ENCODE measurements around the gene LRRC43.

The LRRC43 gene

DNA sequence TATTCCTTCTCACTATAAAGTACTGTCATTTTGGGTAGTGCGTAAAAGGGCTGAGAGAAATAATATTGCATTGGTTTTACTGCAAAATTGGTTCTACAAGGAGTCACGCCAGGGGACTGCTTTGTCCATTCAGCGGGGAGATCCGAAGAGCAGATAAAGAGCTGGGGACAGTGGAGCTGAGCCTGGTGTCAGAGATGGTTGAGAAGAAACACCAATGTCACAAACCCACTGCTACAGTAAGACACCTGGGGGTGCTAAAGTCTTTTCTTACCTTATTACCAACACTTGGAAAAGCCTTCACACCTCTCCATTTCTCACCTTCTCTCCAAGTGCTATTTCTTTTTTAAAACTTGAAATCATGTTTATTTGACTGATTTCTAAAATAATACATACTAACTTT is 23.0 kb upstream of the LRRC43 start:
- no peak overlapping the region for H3K27ac ChIP-seq
- TF ChIP-seq, protein P1, sequence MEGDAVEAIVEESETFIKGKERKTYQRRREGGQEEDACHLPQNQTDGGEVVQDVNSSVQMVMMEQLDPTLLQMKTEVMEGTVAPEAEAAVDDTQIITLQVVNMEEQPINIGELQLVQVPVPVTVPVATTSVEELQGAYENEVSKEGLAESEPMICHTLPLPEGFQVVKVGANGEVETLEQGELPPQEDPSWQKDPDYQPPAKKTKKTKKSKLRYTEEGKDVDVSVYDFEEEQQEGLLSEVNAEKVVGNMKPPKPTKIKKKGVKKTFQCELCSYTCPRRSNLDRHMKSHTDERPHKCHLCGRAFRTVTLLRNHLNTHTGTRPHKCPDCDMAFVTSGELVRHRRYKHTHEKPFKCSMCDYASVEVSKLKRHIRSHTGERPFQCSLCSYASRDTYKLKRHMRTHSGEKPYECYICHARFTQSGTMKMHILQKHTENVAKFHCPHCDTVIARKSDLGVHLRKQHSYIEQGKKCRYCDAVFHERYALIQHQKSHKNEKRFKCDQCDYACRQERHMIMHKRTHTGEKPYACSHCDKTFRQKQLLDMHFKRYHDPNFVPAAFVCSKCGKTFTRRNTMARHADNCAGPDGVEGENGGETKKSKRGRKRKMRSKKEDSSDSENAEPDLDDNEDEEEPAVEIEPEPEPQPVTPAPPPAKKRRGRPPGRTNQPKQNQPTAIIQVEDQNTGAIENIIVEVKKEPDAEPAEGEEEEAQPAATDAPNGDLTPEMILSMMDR (conservative IDR thresholded peaks at IDR 0.05): no peak

DNA sequence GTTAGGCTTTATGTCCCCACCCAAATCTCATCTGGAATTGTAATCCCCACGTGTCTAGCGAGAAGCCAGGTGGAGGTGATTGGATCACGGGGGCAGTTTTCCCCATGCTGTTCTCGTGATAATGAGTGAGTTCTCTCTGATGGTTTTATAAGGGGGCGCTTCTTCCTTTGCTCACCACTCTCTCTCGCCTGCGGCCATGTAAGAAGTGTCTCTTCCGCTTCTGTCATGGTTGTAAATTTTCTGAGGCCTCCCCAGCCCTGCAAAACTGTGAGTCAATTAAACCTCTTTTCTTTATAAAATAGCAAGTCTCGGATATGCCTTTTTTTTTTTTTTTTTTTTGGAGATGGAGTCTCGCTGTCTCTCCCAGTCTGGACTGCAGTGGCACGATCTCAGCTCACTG is 22.2 kb upstream of the LRRC43 start:
- H3K27ac ChIP-seq: no peak overlapping the region
- TF ChIP-seq, protein P1 (conservative IDR thresholded peaks at IDR 0.05): no peak

DNA sequence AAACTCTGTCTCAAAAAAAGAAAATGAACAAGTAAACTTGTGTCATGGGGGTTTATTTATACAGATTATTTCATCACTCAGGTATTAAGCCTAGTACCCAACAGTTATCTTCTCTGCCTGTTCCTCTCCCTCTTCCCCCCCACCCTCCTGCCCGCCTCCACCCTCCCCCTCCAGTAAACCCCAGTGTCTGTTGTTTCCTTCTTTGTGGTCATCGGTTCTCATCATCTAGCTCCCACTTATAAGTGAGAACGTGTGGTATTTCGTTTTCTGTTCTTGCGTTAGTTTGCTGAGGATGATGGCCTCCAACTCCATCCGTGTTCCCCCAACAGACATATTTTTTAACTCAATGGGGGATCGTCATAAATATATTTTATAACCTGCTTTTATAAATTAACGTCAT is 21.2 kb upstream of the LRRC43 start:
- TF ChIP-seq, protein P1 (conservative IDR thresholded peaks at IDR 0.05): no peak
- no peak overlapping the region for H3K27ac ChIP-seq

DNA sequence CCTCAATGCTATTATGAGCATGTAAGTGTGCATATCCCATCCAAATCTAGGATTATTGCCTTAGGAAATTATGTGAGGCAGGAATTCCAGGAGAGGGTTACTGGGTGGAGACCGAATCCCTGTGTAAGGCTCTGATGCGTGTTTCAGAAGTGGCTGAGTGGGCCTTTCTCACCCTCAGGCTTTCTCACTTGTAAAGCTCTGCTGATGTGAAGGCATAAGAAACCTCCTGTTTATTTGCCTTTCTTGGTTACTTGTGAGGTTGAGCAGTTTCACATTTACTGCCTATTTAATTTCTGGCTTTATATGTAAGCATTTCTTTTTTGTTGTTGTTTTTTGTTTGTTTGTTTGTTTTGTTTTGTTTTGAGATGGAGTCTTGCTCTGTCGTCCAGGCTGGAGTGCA is 19.9 kb upstream of the LRRC43 start:
- TF ChIP-seq, protein P1 (conservative IDR thresholded peaks at IDR 0.05): no peak
- no peak overlapping the region for H3K27ac ChIP-seq

DNA sequence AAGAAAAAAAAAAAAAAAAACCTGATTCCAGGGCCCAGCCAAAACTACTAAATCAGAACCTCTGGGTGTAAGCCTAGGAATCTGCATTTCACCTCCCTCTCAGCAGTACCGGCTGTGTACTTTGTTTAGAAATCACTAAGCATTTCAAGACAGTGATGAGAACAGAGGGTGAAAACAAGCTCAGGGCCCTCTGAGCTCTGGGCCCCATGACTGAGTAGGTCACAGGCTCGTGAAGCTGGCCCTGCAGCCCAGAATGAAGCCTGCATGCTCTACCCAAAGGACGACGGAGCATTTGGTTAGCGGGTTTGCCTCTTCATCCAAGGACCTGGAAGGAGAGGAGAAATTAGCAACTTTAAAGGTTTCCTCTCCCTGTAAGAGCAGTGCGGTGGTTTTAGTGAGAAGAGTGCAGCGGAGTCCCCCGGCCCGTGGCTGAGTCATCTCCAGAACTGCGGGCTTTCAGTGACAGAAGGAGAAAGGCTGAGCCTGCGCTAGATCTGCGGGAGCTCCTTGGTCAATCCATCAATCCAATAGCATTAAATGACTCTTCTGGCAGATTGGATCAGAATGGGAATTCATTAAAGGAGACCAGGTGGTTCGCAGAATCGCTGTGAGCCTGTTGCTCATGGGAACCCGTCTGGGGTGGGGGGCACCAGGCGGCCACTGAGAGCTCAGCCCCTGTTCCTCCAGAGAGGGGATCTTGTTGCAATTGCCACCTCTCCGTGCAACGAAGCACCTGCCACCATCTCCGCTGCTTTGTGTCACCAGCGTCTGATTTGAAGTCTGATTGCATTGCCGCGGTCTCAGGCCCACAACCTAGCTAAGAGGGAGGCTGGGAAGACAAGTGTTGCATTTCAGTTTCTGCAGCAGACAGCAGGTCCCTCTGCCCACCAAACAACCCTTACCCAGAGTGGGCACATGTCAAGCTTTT is 16.2 kb upstream of the LRRC43 start:
- TF ChIP-seq, protein P1 (conservative IDR thresholded peaks at IDR 0.05): no peak
- no peak overlapping the region for H3K27ac ChIP-seq

DNA sequence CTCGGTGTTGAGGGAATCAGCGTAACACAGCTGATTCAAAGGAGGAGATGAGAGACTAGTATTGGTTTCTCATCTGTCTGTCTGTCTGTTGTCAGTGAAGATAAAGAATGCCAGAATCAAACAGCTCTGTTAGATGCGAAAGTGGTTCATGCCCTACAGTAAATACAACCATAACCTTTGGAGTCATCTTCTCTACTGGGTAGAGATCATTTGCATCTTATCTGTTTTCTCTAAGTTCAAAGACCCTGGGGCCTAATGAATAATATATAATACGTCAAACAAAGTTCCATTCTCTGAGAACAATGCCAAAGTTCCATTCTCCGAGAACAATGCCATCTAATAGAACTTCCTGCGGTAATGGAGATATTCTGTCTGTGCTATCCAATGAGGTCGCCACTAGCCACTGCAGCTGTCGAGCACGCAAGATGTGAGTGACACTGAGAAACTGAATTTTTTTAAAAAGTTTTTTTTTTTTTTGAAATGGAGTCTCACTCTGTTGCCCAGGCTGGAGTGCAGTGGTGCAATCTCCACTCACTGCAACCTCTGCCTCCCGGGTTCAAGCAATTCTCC is 15.5 kb upstream of the LRRC43 start:
- TF ChIP-seq, protein P1 (conservative IDR thresholded peaks at IDR 0.05): no peak
- no peak overlapping the region for H3K27ac ChIP-seq

DNA sequence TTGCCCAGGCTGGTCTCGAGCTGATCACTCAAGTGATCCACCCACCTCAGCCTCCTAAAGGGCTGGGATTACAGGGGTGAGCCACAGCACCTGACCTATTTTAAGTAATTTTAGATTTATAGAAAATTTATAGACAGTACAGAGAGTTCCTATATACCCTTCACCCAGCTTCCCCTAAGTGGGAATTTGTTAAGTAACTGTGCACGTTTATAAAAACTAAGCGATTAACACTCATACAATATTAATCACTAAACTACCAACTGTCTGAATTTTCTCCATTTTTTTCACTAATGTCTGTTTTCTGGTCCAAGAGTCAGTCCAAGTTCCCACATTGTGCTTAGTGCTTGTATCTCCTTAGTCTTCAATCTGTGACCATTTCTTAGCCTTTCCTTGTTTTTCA is 14.4 kb upstream of the LRRC43 start:
- TF ChIP-seq, protein P1 (conservative IDR thresholded peaks at IDR 0.05): no peak
- H3K27ac ChIP-seq: no peak overlapping the region
